Measurements from ENCODE around the gene FXR2. TPM values are rescaled to one million over a fixed set of nuclear protein-coding genes. Genes with fewer than 3 reads are reported as not detected.
A peak's percentile ranks its signal among the peaks of the same experiment; 100 is the strongest.

The FXR2 gene
- total RNA-seq, 1 experiment from 2014 or later = 49.7 TPM

DNA sequence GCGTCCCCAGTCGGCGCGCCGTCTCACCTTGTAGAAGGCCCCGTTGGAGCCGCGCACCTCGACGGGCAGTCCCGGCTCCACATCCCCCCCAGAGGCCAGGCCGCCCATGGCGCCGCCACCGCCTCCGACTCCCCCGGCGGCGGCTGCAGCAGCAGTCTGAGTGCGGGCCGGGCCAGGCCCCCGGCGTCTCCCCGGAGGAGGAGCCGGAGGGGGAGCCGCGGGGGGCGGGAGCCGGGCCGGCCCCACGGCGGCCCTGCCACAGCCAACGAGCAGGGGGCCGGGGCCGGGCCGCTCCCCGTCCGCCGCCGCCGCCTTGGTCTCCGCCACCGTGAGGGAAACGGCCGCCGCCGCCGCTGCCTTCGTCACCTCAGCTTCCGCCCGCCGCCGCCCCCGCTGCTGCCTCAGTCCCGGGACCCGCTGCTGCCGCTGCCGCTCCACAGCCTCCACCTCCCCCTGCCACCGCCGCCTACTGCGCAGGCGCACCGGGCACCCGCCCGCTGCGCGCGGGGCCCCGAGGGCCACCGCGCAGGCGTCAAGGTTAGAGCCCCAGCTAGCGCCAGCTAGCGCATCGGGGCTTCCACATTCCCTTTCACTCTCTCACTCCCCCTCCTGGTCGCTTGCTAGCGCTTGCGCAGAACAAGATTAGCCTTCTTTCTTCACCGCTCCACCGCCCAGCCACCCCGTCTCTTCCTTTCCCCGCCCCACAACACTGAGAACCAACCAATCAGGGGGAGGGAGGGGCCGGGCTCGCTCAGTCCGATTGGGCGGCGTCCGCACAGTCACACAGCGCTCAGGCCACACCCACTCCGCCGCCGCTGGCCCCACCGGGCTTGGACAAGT lies at the start of gene FXR2 (continued):
- TF ChIP-seq YY1 (IDR thresholded peaks at IDR 0.05; ENCODE audit: extremely low read depth, insufficient replicate concordance, low read depth, low read length) (peak; percentile 7), SRF (IDR thresholded peaks at IDR 0.05; ENCODE audit: low read depth) (no peak), CEBPB (IDR thresholded peaks at IDR 0.05; ENCODE audit: low read depth) (no peak)

DNA sequence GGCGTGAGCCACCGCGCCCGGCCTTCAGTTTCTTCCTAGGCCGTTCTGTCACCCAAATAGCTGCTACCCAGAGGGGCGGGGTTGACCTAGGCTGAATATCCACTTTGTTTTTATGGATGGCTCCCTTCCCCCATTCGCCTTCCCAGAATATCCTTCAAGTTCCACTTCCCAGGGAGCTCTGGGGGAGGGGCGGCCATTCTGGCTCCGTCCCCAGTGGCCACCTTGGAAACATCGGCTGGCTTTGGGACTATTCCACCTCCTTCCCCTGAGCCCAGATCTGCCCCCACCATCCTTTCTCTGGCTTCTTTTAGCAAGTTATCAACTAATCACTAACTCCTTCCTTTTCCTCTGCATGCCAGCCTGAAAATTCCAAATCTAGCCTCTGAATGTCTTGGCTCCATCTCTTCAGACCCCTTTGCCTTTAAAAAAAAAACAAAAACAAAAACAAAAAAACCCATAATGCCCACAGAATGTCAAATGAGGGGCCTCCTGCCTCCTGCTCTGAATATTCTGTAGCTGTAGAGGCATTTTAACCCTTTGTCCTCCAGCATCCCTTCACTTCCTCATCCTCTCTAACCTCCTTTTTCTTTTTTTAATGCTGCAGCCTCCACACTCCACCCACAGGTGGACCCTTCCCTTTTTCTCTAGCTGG lies 42.4 kb upstream of the FXR2 start:
- BruUV-seq (replicated peaks) = no TSS peak
- ChIA-PET CTCF (interaction anchor here (1.3 kb wide), 1 partner anchor 25 kb away, joined by 4 read pairs; no protein-coding TSS in a partner anchor), POLR2A (interaction anchor here (1.1 to 1.6 kb wide), 3 partner anchors 28 to 30 kb away, joined by 3 to 5 read pairs (median 5); partner anchors contain the start of genes SAT2 and TP53), RAD21 (ENCODE audit: low non-redundant PET in 1 of 2, low total read pairs in 2 of 2, uncharacterized antibody in 2 of 2, unreplicated experiment in 2 of 2) (no interaction called here)
- no peaks in the 10 kb centered on the region; the same call in 1 of the 2 replicates for H3K27me3 ChIP-seq (ENCODE audit: insufficient read depth, low read length)
- H4K20me1 ChIP-seq (ENCODE audit: insufficient read depth) = no peaks in the 10 kb centered on the region
- DNase-seq (ENCODE audit: low read depth, low spot score) (no peak), ATAC-seq (peak; percentile 50; the same call in 1 of the 2 replicates)
- peak overlapping the region; percentile 23; the same call in 1 of the 2 replicates for H3K4me2 ChIP-seq (ENCODE audit: low read length)
- H3K4me1 ChIP-seq (ENCODE audit: control insufficient read depth in 1 of 2, insufficient read depth in 2 of 2, low read length in 2 of 2) = peaks cover 7% of the 10 kb centered on the region in 2 experiments; a peak in 3 of 4 replicates
- H3K4me3 ChIP-seq (replicated peaks in 1 of 2; ENCODE audit: low read depth in 1 of 2, low read length in 2 of 2) = no peak overlapping the region
- H3K9me2 ChIP-seq (ENCODE audit: insufficient read depth) = no peaks in the 10 kb centered on the region
- H3K79me2 ChIP-seq (ENCODE audit: insufficient read depth, low read length) = no peaks in the 10 kb centered on the region
- no peak overlapping the region for H3K9ac ChIP-seq (ENCODE audit: low read length)
- H3K27ac ChIP-seq (ENCODE audit: low read depth, low read length) = no peak overlapping the region
- intact Hi-C loops (cut with micrococcal nuclease) = no loop called here
- peak overlapping the region; percentile 35 for H2AFZ ChIP-seq (ENCODE audit: low read depth, low read length, poor library complexity, severe bottlenecking)
- TF ChIP-seq, protein P1, sequence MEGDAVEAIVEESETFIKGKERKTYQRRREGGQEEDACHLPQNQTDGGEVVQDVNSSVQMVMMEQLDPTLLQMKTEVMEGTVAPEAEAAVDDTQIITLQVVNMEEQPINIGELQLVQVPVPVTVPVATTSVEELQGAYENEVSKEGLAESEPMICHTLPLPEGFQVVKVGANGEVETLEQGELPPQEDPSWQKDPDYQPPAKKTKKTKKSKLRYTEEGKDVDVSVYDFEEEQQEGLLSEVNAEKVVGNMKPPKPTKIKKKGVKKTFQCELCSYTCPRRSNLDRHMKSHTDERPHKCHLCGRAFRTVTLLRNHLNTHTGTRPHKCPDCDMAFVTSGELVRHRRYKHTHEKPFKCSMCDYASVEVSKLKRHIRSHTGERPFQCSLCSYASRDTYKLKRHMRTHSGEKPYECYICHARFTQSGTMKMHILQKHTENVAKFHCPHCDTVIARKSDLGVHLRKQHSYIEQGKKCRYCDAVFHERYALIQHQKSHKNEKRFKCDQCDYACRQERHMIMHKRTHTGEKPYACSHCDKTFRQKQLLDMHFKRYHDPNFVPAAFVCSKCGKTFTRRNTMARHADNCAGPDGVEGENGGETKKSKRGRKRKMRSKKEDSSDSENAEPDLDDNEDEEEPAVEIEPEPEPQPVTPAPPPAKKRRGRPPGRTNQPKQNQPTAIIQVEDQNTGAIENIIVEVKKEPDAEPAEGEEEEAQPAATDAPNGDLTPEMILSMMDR (IDR thresholded peaks at IDR 0.05 in 2 of 3, conservative IDR thresholded peaks at IDR 0.05 in 1 of 3; ENCODE audit: borderline replicate concordance in 1 of 3, insufficient read depth in 1 of 3, low read depth in 2 of 3, low read length in 2 of 3) = 0 out of 6 replicates have a peak, but pooled peaks of 1 of the 3 experiments have one; percentile 7
- TF ChIP-seq, protein P2, sequence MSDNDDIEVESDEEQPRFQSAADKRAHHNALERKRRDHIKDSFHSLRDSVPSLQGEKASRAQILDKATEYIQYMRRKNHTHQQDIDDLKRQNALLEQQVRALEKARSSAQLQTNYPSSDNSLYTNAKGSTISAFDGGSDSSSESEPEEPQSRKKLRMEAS (IDR thresholded peaks at IDR 0.05) = no peak
- no peaks in the 10 kb centered on the region for H3K9me3 ChIP-seq (ENCODE audit: control insufficient read depth in 1 of 2, insufficient read depth in 1 of 2, low read depth in 1 of 2, low read length in 2 of 2)
- no peaks in the 10 kb centered on the region for H3K36me3 ChIP-seq (ENCODE audit: control insufficient read depth in 1 of 2, insufficient read depth in 2 of 2, low read length in 2 of 2)
